Common myeloid progenitor, CD34-positive (primary cell): ENCODE measurements around the gene CPM.

Source experiments
- CTCF ChIA-PET: fragments of 350-600 bp; sonication (Branson Sonifier 250); formaldehyde crosslinking; loops from one replicate; lab custom pipeline; 2021; ENCODE audit warnings: antibody characterized with exemption; lab: Charles Lee
- POLR2A ChIA-PET: fragments of 350-600 bp; sonication (Branson Sonifier 250); formaldehyde crosslinking; loops from one replicate; lab custom pipeline; 2021; ENCODE audit warnings: antibody characterized with exemption; lab: Charles Lee
- DNase-seq, 3 donors: peaks; one replicate each; pipeline versions ENCODE4 v3.0.0 to v3.0.0-alpha.2; 2013
- H3K27ac ChIP-seq, 2 experiments: 1 replicate in 1 of 2; 2 replicates in 1 of 2; pipeline ENCODE4 v1.7.0; 2013; ENCODE audit warnings: inconsistent platforms in 2 of 2, low read length in 2 of 2, mild to moderate bottlenecking in 2 of 2, low read depth in 1 of 2, moderate library complexity in 1 of 2; ENCODE audit not compliant: severe bottlenecking in 2 of 2, insufficient read depth in 1 of 2, poor library complexity in 1 of 2
- H3K27me3 ChIP-seq, 5 experiments: replicated peaks in 2 of 5; 1 replicate in 3 of 5; 2 replicates in 2 of 5; pipeline versions ENCODE4 v1.6.1 to v1.7.0; 2013; ENCODE audit warnings: low read length in 4 of 5, mild to moderate bottlenecking in 2 of 5, moderate library complexity in 2 of 5, inconsistent platforms in 1 of 5; ENCODE audit not compliant: insufficient read depth in 5 of 5, control insufficient read depth in 4 of 5
- H3K36me3 ChIP-seq, 4 experiments: 1 replicate in 2 of 4; 2 replicates in 2 of 4; pipeline versions ENCODE4 v1.6.1 to v1.7.0; 2013; ENCODE audit warnings: low read length in 3 of 4, control low read depth in 1 of 4, mild to moderate bottlenecking in 1 of 4; ENCODE audit not compliant: control insufficient read depth in 4 of 4, insufficient read depth in 4 of 4
- H3K4me1 ChIP-seq, 4 experiments: 1 replicate in 3 of 4; 2 replicates in 1 of 4; pipeline versions ENCODE4 v1.6.1 to v1.7.1; 2013; ENCODE audit warnings: low read length in 3 of 4, mild to moderate bottlenecking in 3 of 4, control low read depth in 1 of 4, inconsistent platforms in 1 of 4, moderate library complexity in 1 of 4; ENCODE audit not compliant: control insufficient read depth in 4 of 4, insufficient read depth in 4 of 4; ENCODE audit errors: control extremely low read depth in 1 of 4
- H3K4me3 ChIP-seq, 7 experiments: 1 replicate in 4 of 7; 2 replicates in 3 of 7; pipeline versions ENCODE4 v1.5.1 to v1.7.0; 2013; ENCODE audit warnings: mild to moderate bottlenecking in 7 of 7, low read length in 6 of 7, moderate library complexity in 6 of 7, inconsistent platforms in 2 of 7, low read depth in 2 of 7, control low read depth in 1 of 7; ENCODE audit not compliant: insufficient read depth in 4 of 7, control insufficient read depth in 1 of 7; ENCODE audit errors: extremely low read depth in 1 of 7
- H3K9me3 ChIP-seq, 5 experiments: 1 replicate in 4 of 5; 2 replicates in 1 of 5; pipeline versions ENCODE4 v1.6.1 to v1.7.1; 2013; ENCODE audit warnings: low read length in 4 of 5, mild to moderate bottlenecking in 2 of 5, inconsistent platforms in 1 of 5, low read depth in 1 of 5, moderate library complexity in 1 of 5; ENCODE audit not compliant: control insufficient read depth in 4 of 5, insufficient read depth in 2 of 5; ENCODE audit errors: control extremely low read depth in 1 of 5
- WGBS: methylation state at CpG from one replicate; pipeline ENCODE4 v1.1.5; 2013; ENCODE audit not compliant: insufficient coverage; 5-methylcytosine and 5-hydroxymethylcytosine counted together

The CPM gene

DNA sequence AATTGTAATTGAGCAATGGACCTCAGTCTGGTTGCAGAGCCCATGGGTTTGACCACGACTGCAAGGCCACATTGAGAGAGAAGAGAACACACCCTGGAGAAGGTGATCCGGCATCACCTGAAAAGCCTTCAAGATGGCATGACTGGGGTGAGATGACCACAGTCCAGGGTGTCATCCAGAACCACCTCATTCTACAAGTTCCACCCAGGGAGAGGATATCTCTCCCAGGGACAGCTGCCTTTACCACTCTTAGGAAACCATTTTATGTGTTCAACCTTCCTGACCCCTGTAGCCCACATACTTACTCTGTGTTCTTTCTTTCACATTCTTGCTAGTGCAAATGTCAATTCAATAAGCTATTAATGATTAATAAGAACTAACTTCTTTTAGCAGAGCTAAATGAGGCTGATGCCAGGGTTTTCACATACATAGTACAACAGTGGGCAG lies 43.4 kb upstream of the CPM start:
- DNase-seq, result no peak
- no peak overlapping the region for H3K27ac ChIP-seq
- ChIA-PET CTCF (no interaction called here), POLR2A (no interaction called here)
- H3K36me3 ChIP-seq, result no peaks in the 10 kb centered on the region
- 92% methylated on average over 2 of the region's 2 CpGs for WGBS
- no peak overlapping the region for H3K4me3 ChIP-seq
- no peaks in the 10 kb centered on the region for H3K9me3 ChIP-seq
- H3K27me3 ChIP-seq, result no peaks in the 10 kb centered on the region
- H3K4me1 ChIP-seq, result peaks cover 0 to 13% (median 8%) of the 10 kb centered on the region in 4 experiments

DNA sequence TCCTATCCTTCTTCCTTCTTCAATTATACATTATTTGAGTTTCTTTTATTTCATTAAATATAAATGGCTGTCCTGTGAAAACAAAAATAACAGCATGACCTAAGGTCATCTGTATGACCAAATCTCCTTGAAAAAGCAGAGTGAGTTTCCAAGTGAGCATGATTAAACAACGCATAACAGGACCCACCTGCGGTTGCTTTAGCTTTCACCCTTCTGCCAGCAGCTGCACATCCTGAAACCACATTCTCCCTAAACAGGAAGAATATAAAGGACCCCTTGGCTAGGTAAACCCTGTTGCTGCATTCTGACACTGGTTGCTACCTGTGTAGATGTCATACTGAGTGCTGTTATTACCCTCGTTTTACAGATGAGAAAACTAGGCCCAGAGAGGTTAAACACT lies 42.8 kb upstream of the CPM start:
- no peak for DNase-seq
- Histone ChIP-seq H3K4me3 (no peak overlapping the region), H3K4me1 (peaks cover 0 to 13% (median 8%) of the 10 kb centered on the region in 4 experiments), H3K27me3 (no peaks in the 10 kb centered on the region), H3K36me3 (no peaks in the 10 kb centered on the region), H3K27ac (no peak overlapping the region), H3K9me3 (no peaks in the 10 kb centered on the region)
- 100% methylated on average over 1 of the region's 3 CpGs for WGBS
- ChIA-PET POLR2A (no interaction called here), CTCF (no interaction called here)

DNA sequence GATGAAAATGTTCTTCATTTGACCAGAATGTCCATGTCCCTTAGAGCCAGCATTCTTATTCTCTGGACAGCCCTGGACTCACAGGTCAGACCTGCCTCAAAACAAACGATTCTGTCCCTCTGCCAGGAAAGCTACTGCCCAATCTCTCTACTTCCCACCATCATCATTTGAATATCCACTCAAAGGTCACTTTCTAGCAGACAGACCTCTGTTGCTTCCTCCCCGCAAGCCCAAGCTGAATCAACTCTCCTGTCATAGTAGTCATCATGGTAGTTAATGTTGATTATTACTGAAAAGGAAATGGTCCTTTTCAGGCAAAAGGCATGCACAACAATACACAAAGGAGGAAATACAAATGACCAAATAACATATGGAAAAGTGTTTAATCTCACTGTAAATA lies 39.6 kb upstream of the CPM start:
- Histone ChIP-seq H3K4me3 (no peak overlapping the region), H3K27me3 (no peaks in the 10 kb centered on the region), H3K36me3 (no peaks in the 10 kb centered on the region), H3K27ac (no peak overlapping the region), H3K9me3 (no peaks in the 10 kb centered on the region), H3K4me1 (no peaks in the 10 kb centered on the region)
- ChIA-PET POLR2A (no interaction called here), CTCF (no interaction called here)
- DNase-seq, result no peak
- WGBS, result 80% methylated on average over 1 of the region's 2 CpGs

DNA sequence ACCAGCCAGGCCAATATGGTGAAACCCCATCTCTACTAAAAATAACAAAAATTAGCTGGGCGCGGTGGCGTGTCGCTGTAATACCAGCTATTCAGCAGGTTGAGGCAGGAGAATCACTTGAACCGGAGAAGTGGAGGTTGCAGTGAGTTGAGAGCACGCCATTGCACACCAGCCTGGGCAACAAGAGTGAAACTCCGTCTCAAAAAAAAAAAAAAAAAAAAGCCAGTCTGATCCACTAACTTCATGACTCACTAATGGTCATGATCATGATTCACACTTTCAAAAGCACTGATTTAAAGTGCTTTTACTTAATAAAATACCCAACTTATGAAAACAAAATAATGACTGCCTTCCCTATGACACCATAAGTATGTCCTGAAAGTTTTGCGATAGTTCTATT lies 38.4 kb upstream of the CPM start:
- WGBS, result 97% methylated on average over 6 of the region's 8 CpGs
- Histone ChIP-seq H3K4me1 (no peaks in the 10 kb centered on the region), H3K9me3 (no peaks in the 10 kb centered on the region), H3K27me3 (no peaks in the 10 kb centered on the region), H3K27ac (no peak overlapping the region), H3K4me3 (no peak overlapping the region), H3K36me3 (no peaks in the 10 kb centered on the region)
- ChIA-PET POLR2A (no interaction called here), CTCF (no interaction called here)
- DNase-seq, result no peak

DNA sequence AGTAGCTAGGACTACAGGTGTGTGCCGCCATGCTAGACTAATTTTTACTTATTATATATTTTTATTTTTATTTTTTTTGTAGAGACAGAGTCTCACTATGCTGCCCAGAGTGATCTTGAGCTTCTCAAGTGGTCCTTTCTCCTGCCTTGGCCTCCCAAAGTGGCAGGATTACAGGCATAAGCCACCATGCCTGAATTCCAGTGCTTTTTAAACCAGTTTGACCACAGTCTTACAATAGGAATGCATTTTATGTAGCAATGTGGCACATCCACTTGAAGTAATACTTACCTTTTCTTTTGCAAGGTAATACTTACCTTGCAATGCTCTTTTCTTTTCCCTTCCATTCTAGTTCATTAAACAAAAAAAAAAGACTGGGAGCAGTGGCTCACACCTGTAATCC lies 38.0 kb upstream of the CPM start:
- no CpG with 5 or more reads among the region's 1 CpG for WGBS
- no peaks in the 10 kb centered on the region for H3K4me1 ChIP-seq
- DNase-seq, result no peak
- no peaks in the 10 kb centered on the region for H3K36me3 ChIP-seq
- no peak overlapping the region for H3K27ac ChIP-seq
- no peaks in the 10 kb centered on the region for H3K27me3 ChIP-seq
- no peak overlapping the region for H3K4me3 ChIP-seq
- ChIA-PET POLR2A (no interaction called here), CTCF (no interaction called here)
- no peaks in the 10 kb centered on the region for H3K9me3 ChIP-seq

DNA sequence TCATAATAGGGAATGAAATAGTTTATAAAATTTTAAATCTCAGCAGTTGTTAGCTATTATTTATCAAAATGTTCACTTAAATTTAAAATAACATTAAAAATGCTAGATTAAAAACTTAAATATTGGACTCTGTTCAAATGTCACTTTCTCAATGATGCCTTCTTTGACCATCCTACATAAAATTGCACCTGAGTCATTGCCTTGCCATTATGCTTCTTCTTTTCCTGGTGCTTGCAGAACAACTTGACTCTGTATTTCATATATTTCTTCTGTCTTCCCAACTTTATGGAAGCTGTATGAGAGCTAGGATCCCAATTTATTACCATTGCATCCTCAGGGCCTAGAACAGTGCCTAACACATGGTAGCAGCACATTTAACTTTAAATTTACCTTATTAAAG lies 37.3 kb upstream of the CPM start:
- ChIA-PET POLR2A (no interaction called here), CTCF (no interaction called here)
- no peak overlapping the region for H3K27ac ChIP-seq

DNA sequence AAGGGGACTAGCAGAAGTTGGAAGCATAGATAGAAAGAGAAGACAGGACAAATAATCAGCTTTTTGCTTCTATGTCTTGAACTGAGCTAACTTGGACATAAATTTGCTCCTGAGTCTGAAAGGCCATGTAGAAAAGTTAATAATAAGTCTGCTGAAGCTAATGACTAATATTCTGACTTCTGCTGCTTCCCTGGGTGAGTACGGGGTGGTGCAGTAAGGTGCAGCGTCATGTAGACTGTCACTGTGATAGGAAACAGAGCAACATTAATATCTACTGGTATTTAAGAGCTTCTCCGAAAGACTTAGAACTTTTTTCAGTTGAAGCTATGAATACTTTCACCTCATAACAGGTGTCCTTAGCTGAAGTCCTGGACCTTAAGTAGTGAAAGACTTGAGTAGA lies 34.1 kb upstream of the CPM start:
- ChIA-PET POLR2A (no interaction called here), CTCF (interaction anchor here (0.7 kb wide), 2 partner anchors 10 to 16 kb away, joined by 3 to 4 read pairs; no protein-coding TSS in a partner anchor)
- 100% methylated on average over 2 of the region's 3 CpGs for WGBS

More for the DNA sequence above, 37.3 kb upstream of the CPM start:
- H3K4me1 ChIP-seq, result no peaks in the 10 kb centered on the region
- no peaks in the 10 kb centered on the region for H3K36me3 ChIP-seq
- H3K9me3 ChIP-seq, result peaks cover 0 to under 1% (median 0%) of the 10 kb centered on the region in 5 experiments
- no peaks in the 10 kb centered on the region for H3K27me3 ChIP-seq
- no peak for DNase-seq
- H3K4me3 ChIP-seq, result no peak overlapping the region

More for the DNA sequence above, 34.1 kb upstream of the CPM start:
- H3K36me3 ChIP-seq, result no peaks in the 10 kb centered on the region
- H3K9me3 ChIP-seq, result peaks cover 0 to 3% (median 0%) of the 10 kb centered on the region in 5 experiments
- no peak for DNase-seq
- no peaks in the 10 kb centered on the region for H3K27me3 ChIP-seq
- no peak overlapping the region for H3K4me3 ChIP-seq
- peaks cover 0 to 3% (median 0%) of the 10 kb centered on the region in 4 experiments for H3K4me1 ChIP-seq
- no peak overlapping the region for H3K27ac ChIP-seq
